ENCODE data around the gene DLG2.

DNA sequence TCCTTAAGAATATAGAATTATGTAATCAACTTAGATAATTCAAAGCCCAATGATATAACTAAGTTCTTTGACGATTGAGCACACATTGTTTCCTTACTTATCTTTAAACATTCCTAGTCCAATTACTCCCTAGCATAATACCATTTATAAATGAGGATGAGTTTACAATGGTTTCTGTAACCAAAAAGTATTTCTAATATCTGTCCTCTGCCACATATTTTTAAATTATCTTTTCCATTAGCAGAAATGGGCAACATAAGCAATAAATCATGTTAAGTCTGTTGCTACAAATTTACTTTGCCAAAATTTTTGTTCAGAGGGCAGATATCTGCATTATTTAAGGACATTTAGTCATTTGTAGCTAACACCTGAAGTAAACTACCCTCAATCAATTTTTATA, 31.0 kb upstream of the DLG2 start:
- no peak for TF ChIP-seq CTCF (IDR thresholded peaks at IDR 0.05)
- no peak for TF ChIP-seq POLR2A (IDR thresholded peaks at IDR 0.05)
